ENCODE data around the gene KRTAP5-10.

KRTAP5-10 gene

GRCh38 chr11:71551711-71552110, 13.7 kb upstream of the KRTAP5-10 start:
- TF ChIP-seq EZH2phosphoT487 (IDR thresholded peaks at IDR 0.05; ENCODE audit: borderline replicate concordance, low read length) (no peak), CTCF (IDR thresholded peaks at IDR 0.05; ENCODE audit: low read depth, low read length, poor library complexity, severe bottlenecking) (no peak)

GRCh38 chr11:71554996-71555395, 10.4 kb upstream of the KRTAP5-10 start:
- no peak overlapping the region for H3K4me3 ChIP-seq (ENCODE audit: low read length)
- H3K79me2 ChIP-seq (ENCODE audit: control insufficient read depth, low read length), result no peaks in the 10 kb centered on the region
- H3K36me3 ChIP-seq (ENCODE audit: control insufficient read depth, low read length), result no peaks in the 10 kb centered on the region
- no peaks in the 10 kb centered on the region for H4K20me1 ChIP-seq (ENCODE audit: control insufficient read depth, insufficient read depth, low read depth, low read length)
- TF ChIP-seq CTCF (IDR thresholded peaks at IDR 0.05; ENCODE audit: low read depth, low read length, poor library complexity, severe bottlenecking), result no peak
- no peak for TF ChIP-seq EZH2phosphoT487 (IDR thresholded peaks at IDR 0.05; ENCODE audit: borderline replicate concordance, low read length)
- H3K27ac ChIP-seq (ENCODE audit: low read depth, low read length), result no peak overlapping the region
- no peaks in the 10 kb centered on the region for H3F3A ChIP-seq (ENCODE audit: control insufficient read depth, insufficient read depth)
- H3K9me2 ChIP-seq (replicated peaks; ENCODE audit: control insufficient read depth, low read length), result no peaks in the 10 kb centered on the region
- peaks cover 23% of the 10 kb centered on the region for H3K27me3 ChIP-seq (ENCODE audit: control insufficient read depth, low read length)
- H3K4me2 ChIP-seq (ENCODE audit: low read length), result no peak overlapping the region
- H3K4me1 ChIP-seq (ENCODE audit: control insufficient read depth, low read length), result no peaks in the 10 kb centered on the region
- H3K9me3 ChIP-seq (ENCODE audit: control insufficient read depth, insufficient read depth, low read length), result no peaks in the 10 kb centered on the region

More at GRCh38 chr11:71551711-71552110, 13.7 kb upstream of the KRTAP5-10 start:
- Histone ChIP-seq H3K27me3 (ENCODE audit: control insufficient read depth, low read length) (peaks cover 32% of the 10 kb centered on the region), H3F3A (ENCODE audit: control insufficient read depth, insufficient read depth) (no peaks in the 10 kb centered on the region), H3K4me3 (ENCODE audit: low read length) (no peak overlapping the region), H3K79me2 (ENCODE audit: control insufficient read depth, low read length) (no peaks in the 10 kb centered on the region), H3K36me3 (ENCODE audit: control insufficient read depth, low read length) (no peaks in the 10 kb centered on the region), H3K9me2 (replicated peaks; ENCODE audit: control insufficient read depth, low read length) (no peaks in the 10 kb centered on the region), H4K20me1 (ENCODE audit: control insufficient read depth, insufficient read depth, low read depth, low read length) (no peaks in the 10 kb centered on the region), H3K27ac (ENCODE audit: low read depth, low read length) (no peak overlapping the region), H3K4me1 (ENCODE audit: control insufficient read depth, low read length) (no peaks in the 10 kb centered on the region), H3K9me3 (ENCODE audit: control insufficient read depth, insufficient read depth, low read length) (no peaks in the 10 kb centered on the region), H3K4me2 (ENCODE audit: low read length) (no peak overlapping the region)

GRCh38 chr11:71555508-71555907, 9.9 kb upstream of the KRTAP5-10 start:
- no peaks in the 10 kb centered on the region for H4K20me1 ChIP-seq (ENCODE audit: control insufficient read depth, insufficient read depth, low read depth, low read length)
- peaks cover 20% of the 10 kb centered on the region for H3K27me3 ChIP-seq (ENCODE audit: control insufficient read depth, low read length)
- H3K4me2 ChIP-seq (ENCODE audit: low read length), result no peak overlapping the region
- TF ChIP-seq EZH2phosphoT487 (IDR thresholded peaks at IDR 0.05; ENCODE audit: borderline replicate concordance, low read length) (no peak), CTCF (IDR thresholded peaks at IDR 0.05; ENCODE audit: low read depth, low read length, poor library complexity, severe bottlenecking) (no peak)
- no peak overlapping the region for H3K27ac ChIP-seq (ENCODE audit: low read depth, low read length)
- no peaks in the 10 kb centered on the region for H3K9me3 ChIP-seq (ENCODE audit: control insufficient read depth, insufficient read depth, low read length)
- no peaks in the 10 kb centered on the region for H3F3A ChIP-seq (ENCODE audit: control insufficient read depth, insufficient read depth)
- no peaks in the 10 kb centered on the region for H3K4me1 ChIP-seq (ENCODE audit: control insufficient read depth, low read length)
- no peak overlapping the region for H3K4me3 ChIP-seq (ENCODE audit: low read length)
- no peaks in the 10 kb centered on the region for H3K79me2 ChIP-seq (ENCODE audit: control insufficient read depth, low read length)
- H3K36me3 ChIP-seq (ENCODE audit: control insufficient read depth, low read length), result no peaks in the 10 kb centered on the region
- no peaks in the 10 kb centered on the region for H3K9me2 ChIP-seq (replicated peaks; ENCODE audit: control insufficient read depth, low read length)

- no peak overlapping the region for H3K27ac ChIP-seq (ENCODE audit: low read depth, low read length)
- TF ChIP-seq CTCF (IDR thresholded peaks at IDR 0.05; ENCODE audit: low read depth, low read length, poor library complexity, severe bottlenecking), result no peak
- TF ChIP-seq EZH2phosphoT487 (IDR thresholded peaks at IDR 0.05; ENCODE audit: borderline replicate concordance, low read length), result no peak
- no peak overlapping the region for H3K4me3 ChIP-seq (ENCODE audit: low read length)
Observed at GRCh38 chr11:71556018-71556417, 9.3 kb upstream of the KRTAP5-10 start.

More at GRCh38 chr11:71556018-71556417, 9.3 kb upstream of the KRTAP5-10 start:
- Histone ChIP-seq H4K20me1 (ENCODE audit: control insufficient read depth, insufficient read depth, low read depth, low read length) (no peaks in the 10 kb centered on the region), H3K4me2 (ENCODE audit: low read length) (no peak overlapping the region), H3K36me3 (ENCODE audit: control insufficient read depth, low read length) (no peaks in the 10 kb centered on the region), H3F3A (ENCODE audit: control insufficient read depth, insufficient read depth) (no peaks in the 10 kb centered on the region), H3K4me1 (ENCODE audit: control insufficient read depth, low read length) (no peaks in the 10 kb centered on the region), H3K79me2 (ENCODE audit: control insufficient read depth, low read length) (no peaks in the 10 kb centered on the region), H3K27me3 (ENCODE audit: control insufficient read depth, low read length) (peaks cover 15% of the 10 kb centered on the region), H3K9me2 (replicated peaks; ENCODE audit: control insufficient read depth, low read length) (no peaks in the 10 kb centered on the region), H3K9me3 (ENCODE audit: control insufficient read depth, insufficient read depth, low read length) (no peaks in the 10 kb centered on the region)

All from DOHH2 (cell line).